Psoas muscle (tissue), 8 donors: Measurements from ENCODE around the gene LRG1. TPM values are rescaled to one million over a fixed set of nuclear protein-coding genes. Genes with fewer than 3 reads are reported as not detected.

Experiments
- ATAC-seq, 4 donors: fragments of 200-7000 bp; cut with Tn5 transposase; one replicate each; pipeline ENCODE4 v1.9.1; 2020; ENCODE audit warnings: moderate library complexity in 3 of 4, mild to moderate bottlenecking in 2 of 4
- DNase-seq, 2 donors: peaks; one replicate each; pipeline ENCODE4 v3.0.0-alpha.2; 2020
- H3K27ac ChIP-seq: fragments of 200-600 bp; one replicate; pipeline ENCODE4 v1.8.0; 2022
- H3K27me3 ChIP-seq, 3 donors: fragments of 200-600 bp in 1 of 3; one replicate each; pipeline versions ENCODE4 v1.6.1 to v1.8.0; 2013 to 2022; ENCODE audit warnings: low read length in 2 of 3, mild to moderate bottlenecking in 2 of 3, moderate library complexity in 1 of 3; ENCODE audit not compliant: insufficient read depth in 3 of 3
- H3K36me3 ChIP-seq, 2 donors: fragments of 200-600 bp in 1 of 2; one replicate each; pipeline versions ENCODE4 v1.6.1 to v1.8.0; 2013 to 2022; ENCODE audit warnings: low read depth in 1 of 2, mild to moderate bottlenecking in 1 of 2, moderate library complexity in 1 of 2; ENCODE audit not compliant: insufficient read depth in 1 of 2
- H3K4me1 ChIP-seq: fragments of 200-600 bp; one replicate; pipeline ENCODE4 v1.8.0; 2022
- H3K4me3 ChIP-seq: fragments of 200-600 bp; one replicate; pipeline ENCODE4 v1.8.0; 2022; ENCODE audit warnings: mild to moderate bottlenecking
- H3K9me3 ChIP-seq: fragments of 200-600 bp; one replicate; pipeline ENCODE4 v1.8.0; 2022
- CTCF ChIP-seq: fragments of 200-600 bp; IDR thresholded peaks from one replicate; pipeline ENCODE4 v1.8.0; 2022; ENCODE audit warnings: antibody characterized with exemption
- WGBS, 3 donors: extraction: QIAGEN DNeasy Blood & Tissue Kit; methylation state at CpG; one replicate each; pipeline versions ENCODE4 v1.1.6 to v1.1.7; 2013; 5-methylcytosine and 5-hydroxymethylcytosine counted together
- intact Hi-C, 2 donors: fragments of 100-400 bp; cut with DNase I; formaldehyde crosslinking; loops; one replicate each; pipeline versions ENCODE4 v1.11.0 to v1.14.2; 2022
- polyA plus RNA-seq, 3 donors: library from polyadenylated mRNA; stranded (reverse); fragments of 200-250 nt; gene quantifications; one replicate each; pipeline ENCODE4 v1.2.3, GENCODE V29; 2013
- total RNA-seq, 4 donors: library from RNA; stranded (reverse); fragmentation: NEBNext Ultra II Directional in 2 of 4; extraction: Animal tissue kit (Norgen Biotek cat#: 25700) in 2 of 4; gene quantifications; one replicate each; pipeline versions ENCODE4 v1.2.1 to v1.2.4, GENCODE V29; 2021 to 2023
- donor health status: healthy with polysubstance abuse.
- donor health status: DM: no; HTN: no; CAD: no; lungs with moderate emphysema.
- donor health status: Bipolar disorder and iron deficiency.
- donor health status: healthy.
- donor health status: DM: yes; HTN: yes; CAD: no.
- donor health status: DM: no; HTN: no; CAD: no.
- donor health status: DM: no; HTN: no; CAD: no.
- donor health status: DM: yes; HTN: yes; CAD: no.

LRG1 gene
- total and polyA plus RNA-seq, 7 donors, result 0.09 to 1.8 (median 0.42) TPM; not detected in 1

DNA sequence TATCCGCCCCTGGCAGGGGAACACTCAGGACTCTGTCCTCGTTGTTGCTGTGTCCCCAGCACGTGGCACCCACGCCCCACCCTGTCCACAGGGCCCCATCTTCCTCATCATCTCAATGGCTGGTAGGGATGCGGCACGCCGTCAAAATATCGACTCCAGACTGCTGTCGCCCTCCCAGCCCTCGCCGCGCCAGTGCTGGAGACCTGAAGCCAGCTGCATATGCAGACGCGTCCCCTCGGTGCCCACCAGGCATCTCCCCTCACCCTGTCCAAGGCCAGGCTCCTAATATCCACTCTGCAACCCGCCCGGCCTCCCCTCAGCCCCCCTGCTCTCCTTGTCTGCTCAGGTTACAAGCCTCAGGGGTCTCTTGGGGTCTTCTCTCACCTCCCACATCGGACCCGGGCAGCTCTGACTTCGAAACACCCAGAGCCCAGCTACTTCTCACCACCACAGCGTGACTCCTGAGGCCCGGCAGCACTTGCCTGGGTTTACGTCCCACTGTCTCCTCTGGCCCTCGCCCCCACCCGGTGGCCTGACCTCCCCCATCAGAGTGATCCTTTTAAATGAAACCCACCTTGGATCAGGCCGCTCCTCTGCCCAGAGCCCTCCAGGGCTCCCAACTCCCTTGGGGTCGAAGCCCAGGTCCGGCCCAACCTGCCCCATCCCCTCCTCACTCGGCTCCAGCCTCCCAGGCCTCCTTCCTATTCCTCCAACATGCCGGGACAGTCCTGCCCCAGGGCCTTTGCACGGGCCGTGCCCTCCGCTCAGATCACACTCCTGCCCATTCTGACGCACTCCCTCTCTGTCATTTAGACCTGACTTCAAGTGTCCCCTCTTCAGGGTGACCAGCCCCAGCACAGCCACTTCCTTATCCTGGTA, 34.0 kb downstream of the LRG1 start:
- H3K4me3 ChIP-seq, result no peak overlapping the region

DNA sequence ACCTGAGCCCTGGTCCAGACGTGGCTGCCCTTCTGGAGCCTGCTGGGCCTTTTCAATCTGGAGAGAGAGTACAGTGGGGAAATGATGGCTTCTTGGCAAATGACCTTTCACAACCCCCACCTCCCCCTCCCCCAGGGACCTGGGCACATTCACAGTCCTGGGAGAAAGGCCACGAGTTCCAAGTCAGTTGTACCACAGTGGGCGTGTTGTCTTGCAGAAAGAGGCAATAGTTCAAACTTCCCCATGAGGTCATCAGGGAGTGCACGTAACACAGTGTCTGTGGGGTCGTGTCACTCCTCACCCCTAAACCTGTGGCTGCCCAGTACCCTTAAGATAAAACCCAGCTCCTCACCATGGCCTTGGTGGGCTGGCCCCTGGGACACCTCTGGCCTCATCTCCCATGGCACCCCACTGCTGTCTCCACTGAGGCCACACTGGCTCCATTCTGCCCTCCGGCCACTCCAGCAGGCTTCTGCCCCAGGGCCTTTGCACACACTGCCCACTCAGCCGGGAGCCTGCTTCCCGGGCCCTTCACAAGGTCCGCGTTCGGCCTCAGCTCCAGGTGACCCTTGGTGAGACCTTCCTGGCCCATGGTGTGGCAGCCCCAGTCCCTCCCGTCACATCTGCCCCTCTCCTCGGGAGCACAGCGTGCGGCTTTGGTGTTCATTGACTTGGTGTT, 34.8 kb downstream of the LRG1 start:
- intact Hi-C loops, result no loop called here
- TF ChIP-seq CTCF, result no peak
- 50 to 75% (median 57%) methylated on average over 15 of the region's 15 CpGs for WGBS, 3 donors
- peak overlapping the region; percentile 41 for H3K27ac ChIP-seq
- no peak for DNase-seq
- ATAC-seq, result no peak
- H3K36me3 ChIP-seq, result peaks cover 0 to 83% of the 10 kb centered on the region in 2 donors
- peaks cover 21% of the 10 kb centered on the region for H3K4me1 ChIP-seq
- H3K27me3 ChIP-seq, result no peaks in the 10 kb centered on the region
- H3K4me3 ChIP-seq, result no peak overlapping the region
- H3K9me3 ChIP-seq, result no peaks in the 10 kb centered on the region

More for the DNA sequence above, 34.0 kb downstream of the LRG1 start:
- ATAC-seq, result no peak
- DNase-seq, result no peak
- Histone ChIP-seq H3K27ac (peak overlapping the region; percentile 7), H3K36me3 (peaks cover 0 to 77% of the 10 kb centered on the region in 2 donors), H3K4me1 (peaks cover 21% of the 10 kb centered on the region), H3K27me3 (no peaks in the 10 kb centered on the region), H3K9me3 (no peaks in the 10 kb centered on the region)
- WGBS, 3 donors, result 86 to 94% (median 90%) methylated on average over 31 to 34 of the region's 34 CpGs
- TF ChIP-seq CTCF, result no peak
- intact Hi-C loops, result no loop called here

DNA sequence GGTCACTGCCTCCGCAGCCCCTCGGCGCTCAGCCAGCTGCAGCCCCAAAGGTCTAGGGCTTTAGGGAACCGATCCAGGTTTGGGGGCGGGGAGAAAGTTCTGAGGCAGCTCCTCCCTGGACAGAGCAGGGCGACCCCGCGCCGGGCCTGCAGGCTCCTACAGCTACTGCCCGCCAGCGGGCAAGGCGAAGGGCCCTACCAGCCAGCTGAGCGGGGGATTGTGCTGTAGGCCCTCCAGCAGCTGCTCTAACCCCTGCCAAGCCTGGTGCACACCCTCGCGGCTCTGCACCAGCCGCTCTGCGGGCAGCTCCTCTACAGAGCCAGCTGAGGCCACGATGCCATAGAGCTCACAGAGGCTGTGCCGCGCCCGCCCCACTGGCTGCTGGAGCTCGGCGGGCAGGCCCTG, 35.5 kb downstream of the LRG1 start:
- intact Hi-C loops, result no loop called here
- Histone ChIP-seq H3K4me1 (peaks cover 18% of the 10 kb centered on the region), H3K27me3 (no peaks in the 10 kb centered on the region), H3K4me3 (no peak overlapping the region), H3K9me3 (no peaks in the 10 kb centered on the region), H3K36me3 (peaks cover 0 to 90% of the 10 kb centered on the region in 2 donors), H3K27ac (peak overlapping the region; percentile 41)
- DNase-seq (peak in 1 of 2 donors; percentile 66), ATAC-seq (peak in 2 of 4 donors; percentile 16 to 69)
- TF ChIP-seq CTCF, result no peak
- WGBS, 3 donors, result 33 to 48% (median 36%) methylated on average over 9 to 23 of the region's 23 CpGs

DNA sequence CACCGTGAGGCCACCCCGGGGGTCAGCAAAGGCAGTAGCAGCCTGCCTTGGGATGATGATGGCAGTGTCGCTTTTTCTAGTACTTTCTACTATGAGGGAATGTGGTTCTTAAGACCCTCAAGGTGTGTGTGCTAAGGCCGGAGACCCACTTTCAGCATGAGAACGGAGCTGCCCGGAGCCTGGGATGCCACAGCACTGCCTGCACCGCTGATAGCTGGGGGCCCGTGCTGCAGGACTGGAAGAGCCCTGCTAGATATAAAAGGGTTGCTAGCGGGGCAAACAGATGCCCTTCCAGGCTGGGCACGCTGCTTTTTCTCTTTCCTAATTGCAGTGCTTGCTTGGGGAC, 36.0 kb downstream of the LRG1 start:
- DNase-seq, result no peak
- no peaks in the 10 kb centered on the region for H3K9me3 ChIP-seq
- H3K27ac ChIP-seq, result no peak overlapping the region
- peaks cover 16% of the 10 kb centered on the region for H3K4me1 ChIP-seq
- intact Hi-C loops, result no loop called here
- H3K4me3 ChIP-seq, result no peak overlapping the region
- 52 to 78% (median 59%) methylated on average over 10 of the region's 10 CpGs for WGBS, 3 donors
- H3K36me3 ChIP-seq, result peaks cover 0 to 94% of the 10 kb centered on the region in 2 donors
- no peaks in the 10 kb centered on the region for H3K27me3 ChIP-seq
- TF ChIP-seq CTCF, result no peak
- ATAC-seq, result no peak
